ENCODE results near the gene FERD3L. TPM values are rescaled to one million over a fixed set of nuclear protein-coding genes. Genes with fewer than 3 reads are reported as not detected.

FERD3L gene
- total and polyA plus RNA-seq, 2 of the 13 experiments (the other 11 are each of a cell fraction or from before 2014, with no cell fraction given) = not detected

DNA sequence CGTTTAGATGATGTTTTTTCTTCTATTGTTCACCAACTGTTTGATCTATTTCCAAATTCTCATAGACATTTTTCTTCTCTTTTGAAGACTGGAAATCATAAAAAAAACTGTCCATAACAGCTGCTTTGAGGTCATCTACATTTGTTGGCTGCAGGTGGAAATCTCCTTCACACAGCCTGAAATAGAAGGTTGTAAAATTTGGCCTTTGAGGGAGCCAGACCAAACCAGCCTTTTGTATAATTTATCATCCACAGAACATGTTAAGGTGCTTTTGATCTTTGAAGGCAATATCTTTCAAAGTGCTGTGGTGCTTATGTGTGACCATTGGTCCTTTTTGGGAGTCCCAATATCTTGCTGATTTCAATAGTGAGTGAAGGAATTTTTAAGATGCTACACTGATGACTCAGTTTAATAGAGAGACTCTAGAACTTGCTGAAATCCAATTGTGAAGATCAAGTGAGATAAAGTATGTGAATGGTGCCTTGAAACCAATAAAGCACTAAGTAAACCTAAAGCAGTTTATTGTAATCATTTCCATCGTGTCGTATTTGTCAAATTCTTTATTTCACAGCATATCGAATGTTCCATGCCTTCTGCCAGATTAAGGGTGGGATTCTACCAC is 5.4 kb downstream of the FERD3L start:
- intact Hi-C loops (cut with micrococcal nuclease; ENCODE audit: unreplicated experiment) = no loop called here

DNA sequence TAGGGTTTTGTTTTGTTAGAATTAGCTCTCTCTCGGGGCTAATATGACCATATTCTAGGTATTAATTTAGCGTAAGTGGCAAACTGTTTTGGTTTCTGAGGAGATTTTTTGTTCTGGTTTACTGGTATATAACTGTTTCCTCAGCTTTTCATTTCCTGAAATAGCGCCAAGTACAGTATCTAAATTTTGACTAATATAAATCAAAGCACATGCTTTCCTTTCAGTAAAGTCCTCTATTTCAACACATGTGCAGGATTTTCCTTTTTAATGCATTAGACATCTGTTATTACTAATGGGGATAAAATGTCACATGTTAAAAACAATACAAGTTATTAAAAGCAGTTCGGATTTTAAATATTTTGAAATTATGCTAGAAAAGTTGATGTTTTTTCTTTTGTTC is 11.3 kb downstream of the FERD3L start:
- DNase-seq (ENCODE audit: low spot score) (no peak), ATAC-seq (no peak), FAIRE-seq (no peak)
- POLR2A ChIA-PET = no interaction called here
- no peaks in the 10 kb centered on the region for H3K36me3 ChIP-seq (replicated peaks in 1 of 2; ENCODE audit: control insufficient read depth in 1 of 2, insufficient read depth in 2 of 2, low read length in 2 of 2)
- H4K20me1 ChIP-seq (ENCODE audit: insufficient read depth, low read length) = no peaks in the 10 kb centered on the region
- no peaks in the 10 kb centered on the region for H3K27me3 ChIP-seq (ENCODE audit: control insufficient read depth in 1 of 2, insufficient read depth in 2 of 2, low read length in 2 of 2)
- TF ChIP-seq, protein P1, sequence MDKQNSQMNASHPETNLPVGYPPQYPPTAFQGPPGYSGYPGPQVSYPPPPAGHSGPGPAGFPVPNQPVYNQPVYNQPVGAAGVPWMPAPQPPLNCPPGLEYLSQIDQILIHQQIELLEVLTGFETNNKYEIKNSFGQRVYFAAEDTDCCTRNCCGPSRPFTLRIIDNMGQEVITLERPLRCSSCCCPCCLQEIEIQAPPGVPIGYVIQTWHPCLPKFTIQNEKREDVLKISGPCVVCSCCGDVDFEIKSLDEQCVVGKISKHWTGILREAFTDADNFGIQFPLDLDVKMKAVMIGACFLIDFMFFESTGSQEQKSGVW (CRISPR knock-in tag; IDR thresholded peaks at IDR 0.05; ENCODE audit: borderline replicate concordance) = no peak
- TF ChIP-seq ZNF841 (CRISPR knock-in tag; IDR thresholded peaks at IDR 0.05; ENCODE audit: borderline replicate concordance) = no peak
- TF ChIP-seq ADNP (CRISPR knock-in tag; IDR thresholded peaks at IDR 0.05) = no peak
- no peak for TF ChIP-seq ARID2 (CRISPR knock-in tag; IDR thresholded peaks at IDR 0.05; ENCODE audit: borderline replicate concordance)
- TF ChIP-seq ZC3H4 (CRISPR knock-in tag; IDR thresholded peaks at IDR 0.05; ENCODE audit: borderline replicate concordance) = no peak
- TF ChIP-seq ZNF225 (CRISPR knock-in tag; IDR thresholded peaks at IDR 0.05) = no peak
- TF ChIP-seq ZFP36L1 (CRISPR knock-in tag; IDR thresholded peaks at IDR 0.05) = no peak
- TF ChIP-seq TCF12 (IDR thresholded peaks at IDR 0.05) = no peak
- no peak for TF ChIP-seq TCF12 (CRISPR knock-in tag; IDR thresholded peaks at IDR 0.05)
- TF ChIP-seq ELF4 (CRISPR knock-in tag; IDR thresholded peaks at IDR 0.05; ENCODE audit: borderline replicate concordance) = no peak
- TF ChIP-seq, protein P2, sequence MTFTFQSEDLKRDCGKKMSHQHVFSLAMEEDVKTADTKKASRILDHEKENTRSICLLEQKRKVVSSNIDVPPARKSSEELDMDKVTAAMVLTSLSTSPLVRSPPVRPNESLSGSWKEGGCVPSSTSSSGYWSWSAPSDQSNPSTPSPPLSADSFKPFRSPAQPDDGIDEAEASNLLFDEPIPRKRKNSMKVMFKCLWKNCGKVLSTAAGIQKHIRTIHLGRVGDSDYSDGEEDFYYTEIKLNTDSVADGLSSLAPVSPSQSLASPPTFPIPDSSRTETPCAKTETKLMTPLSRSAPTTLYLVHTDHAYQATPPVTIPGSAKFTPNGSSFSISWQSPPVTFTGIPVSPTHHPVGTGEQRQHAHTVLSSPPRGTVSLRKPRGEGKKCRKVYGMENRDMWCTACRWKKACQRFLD (CRISPR knock-in tag; IDR thresholded peaks at IDR 0.05; ENCODE audit: borderline replicate concordance) = no peak
- H3K9ac ChIP-seq (ENCODE audit: insufficient read depth, low read depth, low read length) = no peak overlapping the region
- H3K27ac ChIP-seq (ENCODE audit: extremely low read length, insufficient read depth, low read length) = no peak overlapping the region
- CTCF ChIA-PET (ENCODE audit: low intra/inter-chr PET ratio, low total read pairs) = no interaction called here
- H3K4me1 ChIP-seq (ENCODE audit: insufficient read depth, low read length) = no peaks in the 10 kb centered on the region
- H3K9me3 ChIP-seq (ENCODE audit: low read length) = peaks cover 24% of the 10 kb centered on the region
- H3K4me2 ChIP-seq (ENCODE audit: low read depth, low read length) = no peak overlapping the region
- 1% methylated on average over 4 of the region's 4 CpGs for WGBS (ENCODE audit: low lambda C conversion rate)
- no TSS peak for BruUV-seq (replicated peaks)
- H3K4me3 ChIP-seq (replicated peaks in 1 of 3; ENCODE audit: insufficient read depth in 1 of 3, low read depth in 2 of 3, low read length in 3 of 3) = no peak overlapping the region
- H3K79me2 ChIP-seq (ENCODE audit: insufficient read depth, low read length) = no peaks in the 10 kb centered on the region
- H2AFZ ChIP-seq (ENCODE audit: low read length) = no peak overlapping the region
- intact Hi-C loops (cut with micrococcal nuclease; ENCODE audit: unreplicated experiment) = no loop called here
- in situ Hi-C loops (cut with HindIII; ENCODE audit: extremely low pct_ligation_motif_present, low pct_unique_long_range_greater_than_20kb) = no loop called here

More for the DNA sequence above, 5.4 kb downstream of the FERD3L start:
- POLR2A ChIA-PET = no interaction called here
- no peaks in the 10 kb centered on the region for H3K36me3 ChIP-seq (replicated peaks in 1 of 2; ENCODE audit: control insufficient read depth in 1 of 2, insufficient read depth in 2 of 2, low read length in 2 of 2)
- H3K79me2 ChIP-seq (ENCODE audit: insufficient read depth, low read length) = no peaks in the 10 kb centered on the region
- H3K9me3 ChIP-seq (ENCODE audit: low read length) = peaks cover 25% of the 10 kb centered on the region
- no peak overlapping the region for H3K4me2 ChIP-seq (ENCODE audit: low read depth, low read length)
- no TSS peak for BruUV-seq (replicated peaks)
- H3K4me3 ChIP-seq (replicated peaks in 1 of 3; ENCODE audit: insufficient read depth in 1 of 3, low read depth in 2 of 3, low read length in 3 of 3) = no peak overlapping the region
- H3K27ac ChIP-seq (ENCODE audit: extremely low read length, insufficient read depth, low read length) = no peak overlapping the region
- H3K4me1 ChIP-seq (ENCODE audit: insufficient read depth, low read length) = no peaks in the 10 kb centered on the region
- CTCF ChIA-PET (ENCODE audit: low intra/inter-chr PET ratio, low total read pairs) = no interaction called here
- H3K9ac ChIP-seq (ENCODE audit: insufficient read depth, low read depth, low read length) = no peak overlapping the region
- ATAC-seq (no peak), FAIRE-seq (no peak), DNase-seq (ENCODE audit: low spot score) (no peak)
- no peak overlapping the region for H2AFZ ChIP-seq (ENCODE audit: low read length)
- in situ Hi-C loops (cut with HindIII; ENCODE audit: extremely low pct_ligation_motif_present, low pct_unique_long_range_greater_than_20kb) = no loop called here
- WGBS (ENCODE audit: low lambda C conversion rate) = 4% methylated on average over 4 of the region's 4 CpGs
- 0 out of 5 replicates have a peak, but pooled peaks cover 0 to 3% of the 10 kb centered on the region in 2 experiments for H3K27me3 ChIP-seq (ENCODE audit: control insufficient read depth in 1 of 2, insufficient read depth in 2 of 2, low read length in 2 of 2)
- no peaks in the 10 kb centered on the region for H4K20me1 ChIP-seq (ENCODE audit: insufficient read depth, low read length)
- TF ChIP-seq HES4 (CRISPR knock-in tag; IDR thresholded peaks at IDR 0.05; ENCODE audit: borderline replicate concordance) = no peak
- TF ChIP-seq RFXAP (CRISPR knock-in tag; IDR thresholded peaks at IDR 0.05; ENCODE audit: borderline replicate concordance) = no peak
- no peak for TF ChIP-seq ZFP37 (CRISPR knock-in tag; IDR thresholded peaks at IDR 0.05; ENCODE audit: borderline replicate concordance)
- TF ChIP-seq ZNF883 (CRISPR knock-in tag; IDR thresholded peaks at IDR 0.05; ENCODE audit: not compliant biosample characterization) = no peak
- TF ChIP-seq U2AF2 (IDR thresholded peaks at IDR 0.05; ENCODE audit: low read depth, low read length) = no peak
- no peak for TF ChIP-seq KLF15 (CRISPR knock-in tag; IDR thresholded peaks at IDR 0.05; ENCODE audit: borderline replicate concordance)

Measured in HepG2 (cell line).